ENCODE data around the gene ARMCX4.
"Not testable (repeated sequence)": the region's sequence is repeated elsewhere in the genome, so short reads cannot be mapped to it uniquely, and the experiment has no call there.

Gene ARMCX4

GRCh38 chrX:101485212-101485949, at the start of gene ARMCX4:
ARMCX4 (plus strand) TSS chrX:101485456; CDS start chrX:101488590, 3,134 bp downstream.
- peak; percentile 12 for DNase-seq (ENCODE audit: low spot score)

GRCh38 chrX:101442085-101442484, 43.2 kb upstream of the ARMCX4 start:
- no peak for DNase-seq (ENCODE audit: low spot score)

DNA sequence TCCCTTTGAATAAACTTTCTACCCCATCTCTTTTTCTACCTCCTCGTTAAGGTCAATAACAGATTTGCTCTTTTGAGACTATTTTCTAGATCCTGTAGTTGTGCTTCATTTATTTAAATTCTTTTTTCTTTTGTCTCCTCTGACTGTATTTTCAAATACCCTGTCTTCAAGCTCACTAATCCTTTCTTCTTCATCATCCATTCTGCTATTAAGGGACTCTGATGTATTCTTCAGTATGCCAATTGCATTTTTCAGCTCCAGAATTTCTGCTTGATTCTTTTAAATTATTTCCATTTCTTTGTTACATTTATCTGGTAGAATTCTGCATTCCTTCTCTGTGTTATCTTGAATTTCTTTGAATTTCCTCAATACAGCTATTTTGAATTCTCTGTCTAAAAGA, 36.0 kb upstream of the ARMCX4 start:
- no peak for DNase-seq (ENCODE audit: low spot score)

GRCh38 chrX:101450085-101450484, 35.2 kb upstream of the ARMCX4 start:
- DNase-seq (ENCODE audit: low spot score), result no peak

DNA sequence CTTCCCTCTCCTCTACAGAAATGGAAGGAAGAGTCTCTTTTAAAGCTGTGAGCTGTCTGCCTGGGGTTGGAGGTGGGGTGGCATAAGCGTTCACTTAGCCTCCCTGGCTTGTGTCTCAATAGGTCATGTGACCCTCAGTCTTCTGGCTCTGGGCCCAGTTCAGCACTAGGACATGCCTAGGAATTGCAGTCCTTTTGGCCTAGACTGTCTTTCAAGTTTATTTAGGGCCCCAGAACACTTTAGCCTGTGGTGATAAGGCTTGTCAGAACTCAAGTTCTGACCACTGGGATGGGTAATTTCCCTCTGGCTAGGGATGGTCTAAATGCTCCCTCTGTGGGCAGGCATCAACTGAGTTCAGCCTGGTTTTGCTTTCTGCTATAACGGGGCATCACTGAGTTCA, 34.3 kb upstream of the ARMCX4 start:
- DNase-seq (ENCODE audit: low spot score), result no peak

DNA sequence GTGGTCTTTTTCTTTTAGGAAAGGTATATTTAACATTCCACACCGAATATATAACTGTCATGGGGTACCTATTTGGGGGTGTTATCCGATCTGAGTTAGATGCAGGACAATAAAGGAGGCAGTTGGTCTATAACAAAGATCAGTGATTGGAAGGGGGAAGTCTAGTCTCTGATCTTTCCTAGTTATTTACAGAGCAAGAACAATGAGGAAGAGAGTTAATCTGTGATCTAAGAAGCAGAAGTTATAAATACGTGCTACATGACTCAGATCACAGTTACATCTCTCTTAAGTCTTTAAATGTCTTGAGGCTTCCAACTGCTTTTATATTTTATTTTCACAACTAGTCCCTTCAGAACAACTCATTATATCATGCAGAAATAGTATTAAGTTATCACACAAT, 33.2 kb upstream of the ARMCX4 start:
- DNase-seq (ENCODE audit: low spot score), result no peak

DNA sequence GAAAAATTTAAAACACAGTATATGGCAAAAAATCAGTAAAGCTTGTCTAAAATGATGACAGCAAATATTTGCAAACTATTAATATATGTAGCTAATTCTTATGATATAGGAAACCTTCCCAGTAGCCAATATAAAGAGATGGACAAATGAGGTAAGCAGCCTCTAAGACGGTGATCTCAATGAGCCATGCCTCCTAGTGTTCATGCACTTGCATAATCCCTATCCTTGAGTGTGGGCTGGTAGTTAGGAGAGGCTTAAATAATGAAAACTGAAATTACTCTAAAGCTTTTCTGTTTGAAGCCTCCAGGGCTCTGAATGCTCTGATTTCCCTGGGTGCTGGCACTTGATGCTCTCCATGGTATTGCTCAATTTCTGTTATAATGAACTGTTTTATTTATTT, 24.6 kb upstream of the ARMCX4 start:
- no peak for DNase-seq (ENCODE audit: low spot score)

DNA sequence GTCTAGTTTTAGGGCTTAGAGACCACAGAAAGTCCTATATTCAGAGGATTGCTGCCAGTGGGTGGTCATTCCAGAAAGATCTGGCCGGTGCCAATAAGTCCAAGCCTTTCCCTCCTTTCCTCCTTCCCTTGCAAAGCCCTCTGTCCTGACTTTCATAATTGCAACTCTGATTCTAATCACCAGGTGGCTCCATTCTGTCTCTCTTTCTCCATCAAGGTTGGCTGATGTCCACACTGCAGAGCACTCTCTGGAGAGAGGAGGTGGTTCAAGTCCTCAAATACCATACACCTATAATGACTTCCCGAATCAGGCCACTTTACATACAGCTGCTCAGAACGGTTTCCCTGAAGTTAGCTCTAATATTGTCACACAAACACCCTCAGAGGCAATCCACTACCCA, 22.4 kb upstream of the ARMCX4 start:
- DNase-seq (ENCODE audit: low spot score), result no peak

GRCh38 chrX:101478366-101478765, 6.9 kb upstream of the ARMCX4 start:
- DNase-seq (ENCODE audit: low spot score), result no peak

- no peak for DNase-seq (ENCODE audit: low spot score)
These were observed 3.0 kb upstream of the ARMCX4 start for GRCh38 chrX:101482296-101482695.

GRCh38 chrX:101483705-101484104, 1.6 kb upstream of the ARMCX4 start:
- DNase-seq (ENCODE audit: low spot score), result no peak

DNA sequence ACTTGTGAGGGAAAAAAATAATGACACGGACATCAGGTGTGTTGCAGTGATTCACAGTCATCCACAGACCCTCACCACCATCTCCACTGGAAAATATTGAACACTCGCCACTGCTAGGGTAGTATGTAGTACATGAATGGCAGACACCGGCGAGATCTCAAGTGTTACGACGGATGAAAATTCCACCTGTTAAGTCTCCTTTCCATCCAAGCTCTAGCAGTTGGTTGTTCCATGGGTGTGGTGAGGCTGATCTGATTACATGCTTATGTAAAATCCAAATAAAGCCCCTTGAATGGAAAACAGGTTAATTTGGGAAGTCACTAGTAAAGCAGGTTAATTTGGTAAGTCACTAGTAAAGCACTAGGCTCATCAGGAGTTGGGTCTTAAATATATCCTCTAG, 1.1 kb upstream of the ARMCX4 start:
- DNase-seq (ENCODE audit: low spot score), result no peak

GRCh38 chrX:101488796-101489195, 3.5 kb downstream of the ARMCX4 start:
- DNase-seq (ENCODE audit: low spot score), result no peak

GRCh38 chrX:101491943-101492342, 6.7 kb downstream of the ARMCX4 start:
- DNase-seq (ENCODE audit: low spot score), result no peak

- DNase-seq (ENCODE audit: low spot score), result no peak
These were observed 8.0 kb downstream of the ARMCX4 start for GRCh38 chrX:101493225-101493624.

DNA sequence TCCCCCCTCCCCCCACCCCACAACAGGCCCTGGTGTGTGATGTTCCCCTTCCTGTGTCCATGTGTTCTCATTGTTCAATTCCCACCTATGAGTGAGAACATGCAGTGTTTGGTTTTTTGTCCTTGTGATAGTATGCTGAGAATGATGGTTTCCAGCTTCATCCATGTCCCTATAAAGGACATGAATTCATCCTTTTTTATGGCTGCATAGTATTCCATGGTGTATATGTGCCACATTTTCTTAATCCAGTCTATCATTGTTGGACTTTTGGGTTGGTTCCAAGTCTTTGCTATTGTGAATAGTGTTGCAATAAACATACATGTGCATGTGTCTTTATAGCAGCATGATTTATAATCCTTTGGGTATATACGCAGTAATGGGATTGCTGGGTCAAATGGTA, 17.7 kb downstream of the ARMCX4 start:
- DNase-seq (ENCODE audit: low spot score), result not testable (repeated sequence)

DNA sequence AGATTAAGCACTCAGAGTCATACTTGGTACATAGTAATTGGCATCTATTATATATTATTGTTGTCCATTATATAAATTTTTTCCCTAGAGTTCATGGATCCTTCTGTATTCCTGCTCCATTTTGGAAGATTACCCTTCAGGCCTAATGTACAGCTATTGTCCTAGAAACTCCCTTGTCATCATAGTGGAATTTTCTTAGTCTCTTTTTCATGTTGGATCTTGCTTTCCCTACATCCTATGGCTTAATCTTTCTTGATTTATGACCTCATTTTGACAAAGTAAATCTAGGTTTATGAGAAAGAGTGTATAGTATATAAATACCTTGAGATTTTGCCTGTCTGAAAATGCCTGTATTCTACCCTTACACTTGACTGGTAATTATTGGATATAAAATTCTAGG, 22.1 kb downstream of the ARMCX4 start:
- DNase-seq (ENCODE audit: low spot score), result no peak

DNA sequence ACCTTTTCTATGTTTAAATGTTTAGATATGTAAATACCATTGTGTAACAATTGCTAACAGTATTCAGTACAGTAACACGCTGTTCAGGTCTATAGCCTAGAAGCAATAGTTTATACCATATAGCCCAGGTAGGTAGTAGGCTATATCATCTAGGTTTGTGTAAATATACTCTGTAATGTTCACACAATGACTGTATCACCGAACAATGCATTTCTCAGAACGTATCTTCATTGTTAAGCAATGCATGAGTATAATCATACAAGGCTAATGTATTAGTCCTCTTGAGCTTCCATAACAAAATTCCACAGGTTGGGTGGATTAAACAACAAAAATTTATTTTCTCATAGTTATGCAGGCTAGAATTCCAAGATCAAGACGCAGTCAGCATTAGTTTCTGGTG, 22.7 kb downstream of the ARMCX4 start:
- DNase-seq (ENCODE audit: low spot score), result no peak

DNA sequence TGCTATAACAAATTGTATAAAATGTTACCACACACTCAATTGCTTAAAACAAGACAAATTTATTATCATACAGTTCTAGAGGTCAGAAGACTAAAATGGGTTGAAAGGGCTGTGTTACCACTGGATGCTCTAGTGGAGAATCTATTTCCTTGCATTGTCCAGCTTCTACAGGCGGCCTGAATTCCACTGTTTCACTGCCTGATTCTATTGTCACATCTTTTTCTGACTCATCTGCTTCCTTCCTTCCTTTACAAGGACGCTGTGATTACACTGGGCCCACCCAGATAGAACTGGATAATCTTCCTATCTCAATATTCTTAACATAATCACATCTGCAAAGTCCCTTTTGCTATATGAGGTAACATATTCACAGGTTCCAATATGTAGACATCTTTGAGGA, 45.7 kb downstream of the ARMCX4 start:
- DNase-seq (ENCODE audit: low spot score), result no peak

Data from CD4-positive, alpha-beta T cell treated with Interleukin-2 at 100 ng/mL for 4 hours (primary cell).